Retinal pigment epithelial cell (primary cell): ENCODE measurements around the gene CCDC18.
"Not testable (repeated sequence)": the region's sequence is repeated elsewhere in the genome, so short reads cannot be mapped to it uniquely, and the experiment has no call there.

ENCODE experiments used
- DNase-seq: peaks from one replicate; pipeline ENCODE4 v3.0.0-alpha.2; 2010; ENCODE audit warnings: low read depth
- H3K4me3 ChIP-seq: 2 replicates; pipeline ENCODE4 v1.5.1; 2011; ENCODE audit warnings: mild to moderate bottlenecking, low read length, control low read depth, moderate library complexity
- TF ChIP-seq, protein P1 (sequence below): conservative IDR thresholded peaks from 2 replicates; pipeline ENCODE4 v1.5.1; 2011; ENCODE audit warnings: low read depth, low read length, control low read depth, inconsistent platforms

The CCDC18 gene

GRCh38 chr1:93155335-93155734, 25.2 kb upstream of the CCDC18 start:
- TF ChIP-seq, protein P1, sequence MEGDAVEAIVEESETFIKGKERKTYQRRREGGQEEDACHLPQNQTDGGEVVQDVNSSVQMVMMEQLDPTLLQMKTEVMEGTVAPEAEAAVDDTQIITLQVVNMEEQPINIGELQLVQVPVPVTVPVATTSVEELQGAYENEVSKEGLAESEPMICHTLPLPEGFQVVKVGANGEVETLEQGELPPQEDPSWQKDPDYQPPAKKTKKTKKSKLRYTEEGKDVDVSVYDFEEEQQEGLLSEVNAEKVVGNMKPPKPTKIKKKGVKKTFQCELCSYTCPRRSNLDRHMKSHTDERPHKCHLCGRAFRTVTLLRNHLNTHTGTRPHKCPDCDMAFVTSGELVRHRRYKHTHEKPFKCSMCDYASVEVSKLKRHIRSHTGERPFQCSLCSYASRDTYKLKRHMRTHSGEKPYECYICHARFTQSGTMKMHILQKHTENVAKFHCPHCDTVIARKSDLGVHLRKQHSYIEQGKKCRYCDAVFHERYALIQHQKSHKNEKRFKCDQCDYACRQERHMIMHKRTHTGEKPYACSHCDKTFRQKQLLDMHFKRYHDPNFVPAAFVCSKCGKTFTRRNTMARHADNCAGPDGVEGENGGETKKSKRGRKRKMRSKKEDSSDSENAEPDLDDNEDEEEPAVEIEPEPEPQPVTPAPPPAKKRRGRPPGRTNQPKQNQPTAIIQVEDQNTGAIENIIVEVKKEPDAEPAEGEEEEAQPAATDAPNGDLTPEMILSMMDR: no peak
- no peak overlapping the region for H3K4me3 ChIP-seq
- no peak for DNase-seq

GRCh38 chr1:93159337-93159736, 21.2 kb upstream of the CCDC18 start:
- no peak for DNase-seq
- H3K4me3 ChIP-seq: no peak overlapping the region
- TF ChIP-seq, protein P1: no peak

DNA sequence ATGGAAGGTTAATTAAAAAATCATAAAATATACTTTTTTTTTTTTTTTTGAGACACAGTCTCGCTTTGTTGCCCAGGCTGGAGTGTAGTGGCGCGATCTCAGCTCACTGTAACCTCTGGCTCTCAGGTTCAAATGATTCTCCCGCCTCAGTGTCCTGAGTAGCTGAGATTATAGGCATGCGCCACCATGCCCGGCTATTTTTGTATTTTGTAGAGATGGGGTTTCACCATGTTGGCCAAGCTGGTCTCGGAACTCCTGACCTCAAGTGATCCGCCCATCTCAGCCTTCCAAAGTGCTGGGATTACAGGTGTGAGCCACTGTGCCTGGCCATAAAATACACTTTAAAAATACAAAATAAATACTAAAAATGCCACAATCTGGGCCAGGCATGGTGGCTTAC, 17.2 kb upstream of the CCDC18 start:
- not testable (repeated sequence) for H3K4me3 ChIP-seq

DNA sequence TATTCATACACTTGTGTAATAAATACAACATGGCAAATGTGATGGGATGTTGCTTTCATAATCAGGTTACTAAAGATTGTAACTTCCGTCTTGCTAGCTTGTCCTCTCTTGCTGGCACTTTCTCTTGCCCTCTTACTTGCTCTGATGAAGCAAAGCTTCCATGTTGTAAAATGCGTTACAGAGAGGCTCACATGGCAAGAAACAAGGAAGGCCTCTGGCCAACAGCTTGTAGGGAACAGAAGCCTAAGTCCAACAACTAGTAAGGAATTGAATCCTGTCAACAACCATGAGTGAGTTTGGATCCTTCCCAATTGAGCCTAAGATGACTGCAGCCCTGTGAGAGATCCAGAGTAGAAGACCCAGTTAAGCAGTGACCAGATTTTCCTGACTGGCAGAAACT, 15.7 kb upstream of the CCDC18 start:
- H3K4me3 ChIP-seq: no peak overlapping the region
- TF ChIP-seq, protein P1: no peak

More for the DNA sequence above, 17.2 kb upstream of the CCDC18 start:
- DNase-seq: not testable (repeated sequence)

GRCh38 chr1:93165895-93166294, 14.6 kb upstream of the CCDC18 start:
- H3K4me3 ChIP-seq, DNase-seq: not testable (repeated sequence)

More for the DNA sequence above, 15.7 kb upstream of the CCDC18 start:
- DNase-seq: no peak

- TF ChIP-seq, protein P1: no peak
- H3K4me3 ChIP-seq: no peak overlapping the region
- DNase-seq: no peak
Measured at GRCh38 chr1:93167006-93167405, 13.5 kb upstream of the CCDC18 start.

GRCh38 chr1:93170141-93170678, 10.3 kb upstream of the CCDC18 start:
- DNase-seq, H3K4me3 ChIP-seq: not testable (repeated sequence)

- DNase-seq: no peak
- H3K4me3 ChIP-seq: no peak overlapping the region
Measured at GRCh38 chr1:93171549-93172034, 8.9 kb upstream of the CCDC18 start.

More at GRCh38 chr1:93171549-93172034, 8.9 kb upstream of the CCDC18 start:
- TF ChIP-seq, protein P1: no peak
